GM12892 (cell line): Measurements from ENCODE around the gene NTN5.
A peak's percentile ranks its signal among the peaks of the same experiment; 100 is the strongest.
"Not testable (repeated sequence)": the region's sequence is repeated elsewhere in the genome, so short reads cannot be mapped to it uniquely, and the experiment has no call there.

Source experiments
- DNase-seq: peaks from one replicate; pipeline ENCODE4 v3.0.0; 2011; ENCODE audit not compliant: insufficient read length
- FAIRE-seq: peaks from 2 replicates; lab custom pipeline; 2011; peaks lifted over from hg19 to GRCh38; lab: Jason Lieb, UNC
- POLR2A ChIP-seq: IDR thresholded peaks from 2 replicates; pipeline ENCODE4 v1.6.1; 2011; ENCODE audit warnings: low read depth, low read length, control low read depth
- POLR2AphosphoS5 ChIP-seq: IDR thresholded peaks from 2 replicates; pipeline ENCODE4 v1.6.1; 2011; ENCODE audit warnings: low read depth, low read length, control low read depth
- TAF1 ChIP-seq: IDR thresholded peaks from 2 replicates; pipeline ENCODE4 v1.6.1; 2011; ENCODE audit warnings: low read depth, mild to moderate bottlenecking, control low read depth, low read length, borderline replicate concordance

NTN5 gene

DNA sequence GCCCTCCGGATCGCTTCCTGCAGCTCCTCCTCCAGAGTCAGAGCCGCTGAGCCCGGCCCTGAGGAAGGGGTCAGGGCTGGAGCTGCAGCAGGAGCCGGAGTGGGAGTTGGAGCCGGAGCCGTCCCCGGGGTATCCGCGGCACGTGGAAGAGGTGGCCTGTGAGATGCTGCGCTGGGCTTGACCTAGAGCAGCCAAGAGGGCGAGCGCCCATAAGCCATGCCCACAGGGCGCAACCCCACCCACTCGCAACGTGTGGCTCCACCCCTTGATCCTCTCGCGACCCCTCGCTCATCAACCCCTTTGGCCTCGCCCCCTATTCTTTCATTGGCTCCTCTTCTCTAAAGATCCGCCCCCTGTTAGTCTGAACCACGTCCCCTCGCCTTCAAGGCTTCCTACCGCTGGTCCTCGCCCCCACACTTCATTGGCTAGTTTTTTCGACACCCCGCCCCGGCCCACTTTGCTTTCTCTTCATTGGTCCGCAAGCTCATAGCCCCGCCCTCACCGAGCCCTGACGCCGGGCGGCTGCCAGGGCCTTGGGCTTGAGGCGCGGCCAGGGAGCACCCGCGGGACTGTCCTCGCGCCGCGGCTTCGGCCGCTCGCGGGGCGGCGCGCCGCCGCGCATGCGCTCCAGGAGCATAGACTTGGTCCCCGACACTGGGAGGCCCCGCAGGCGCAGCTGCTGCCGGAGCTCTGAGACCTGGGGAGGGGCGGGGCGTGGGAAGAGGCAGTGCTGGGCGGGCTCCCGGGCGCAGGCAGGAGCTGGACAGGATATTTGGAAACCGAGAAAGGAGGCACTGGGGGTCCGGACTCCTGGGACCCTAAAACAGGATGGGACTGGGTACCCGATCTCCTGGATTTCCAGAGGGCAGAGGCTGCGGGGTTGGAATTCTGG is 41.3 kb upstream of the NTN5 start:
- TF ChIP-seq TAF1: no peak
- peak; percentile 29; the same call in 1 of the 2 replicates for TF ChIP-seq POLR2A
- no peak for TF ChIP-seq POLR2AphosphoS5
- DNase-seq: peak; percentile 99
- peak; percentile 99 for FAIRE-seq

DNA sequence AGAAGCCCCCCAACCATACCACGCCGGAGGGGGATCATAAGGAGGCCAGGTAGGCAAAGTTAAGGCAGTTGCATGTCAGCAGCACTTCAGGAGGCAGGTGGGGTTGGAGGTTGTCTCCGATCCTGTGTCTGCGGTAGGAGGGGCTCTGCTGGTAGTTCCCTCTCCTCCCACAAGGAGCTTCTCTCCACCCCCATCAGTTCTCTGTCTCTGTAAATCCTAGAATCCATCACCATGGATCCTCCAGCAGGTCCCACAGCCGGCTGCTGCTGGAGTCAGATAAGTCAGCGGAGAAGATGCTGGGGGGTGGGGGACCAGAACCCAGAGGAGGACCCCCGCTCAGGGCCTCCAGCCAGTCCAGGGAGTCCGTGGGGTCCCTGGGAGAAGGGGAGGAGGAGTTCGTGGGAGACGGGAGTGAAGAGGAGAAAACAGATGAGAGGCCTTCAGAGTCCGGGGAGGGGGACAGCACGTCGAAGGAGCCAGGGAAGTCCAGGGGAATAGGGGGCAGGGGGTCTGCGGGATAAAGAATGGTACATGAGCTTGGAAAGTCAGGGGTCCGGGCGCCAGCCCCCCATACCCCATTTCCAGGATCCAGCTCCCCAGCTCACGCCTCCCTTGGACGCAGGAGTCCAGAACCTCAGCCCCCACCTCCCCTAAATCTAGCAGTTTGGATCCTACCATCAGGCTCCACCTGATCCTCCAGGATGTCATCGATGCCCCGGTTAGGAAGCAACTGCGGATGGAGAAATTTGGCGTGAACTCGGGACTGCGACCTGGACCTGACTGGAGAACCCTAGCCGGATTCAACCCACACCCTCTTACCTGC is 40.4 kb upstream of the NTN5 start:
- FAIRE-seq (no peak), DNase-seq (no peak)
- TF ChIP-seq TAF1: no peak
- no peak for TF ChIP-seq POLR2AphosphoS5
- no peak for TF ChIP-seq POLR2A

- DNase-seq (no peak), FAIRE-seq (no peak)
- TF ChIP-seq TAF1: no peak
- no peak for TF ChIP-seq POLR2AphosphoS5
- TF ChIP-seq POLR2A: no peak
These were observed 38.4 kb upstream of the NTN5 start for GRCh38 chr19:48711106-48711662.

DNA sequence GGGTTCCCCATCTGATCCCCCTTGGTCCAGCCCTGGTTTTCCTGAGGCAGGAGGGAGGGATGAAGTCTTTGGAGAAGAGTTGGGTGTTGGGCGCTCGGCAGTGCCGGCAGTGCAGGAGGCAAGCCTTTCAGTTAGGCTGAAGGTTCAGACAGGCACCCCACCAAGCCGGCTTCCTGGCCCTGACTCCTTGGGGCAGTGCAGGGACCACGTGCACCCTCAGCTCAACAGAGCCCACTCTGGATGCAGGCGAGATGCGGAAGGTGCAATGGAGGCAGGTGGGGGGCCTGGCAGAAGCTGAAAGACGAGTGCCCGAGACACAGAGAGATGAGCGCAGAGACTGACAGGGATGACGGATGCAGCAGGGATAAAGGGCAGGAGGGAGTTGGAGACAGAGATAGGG is 35.7 kb upstream of the NTN5 start:
- no peak for DNase-seq
- no peak for TF ChIP-seq TAF1
- no peak for TF ChIP-seq POLR2AphosphoS5
- TF ChIP-seq POLR2A: no peak
- no peak for FAIRE-seq

- DNase-seq: no peak
- FAIRE-seq: no peak
- TF ChIP-seq POLR2A (no peak), POLR2AphosphoS5 (no peak), TAF1 (no peak)
These were observed 32.6 kb upstream of the NTN5 start for GRCh38 chr19:48705431-48705830.

- no peak for DNase-seq
- FAIRE-seq: no peak
- TF ChIP-seq TAF1 (no peak), POLR2A (no peak), POLR2AphosphoS5 (no peak)
These were observed 30.5 kb upstream of the NTN5 start for GRCh38 chr19:48703316-48703715.

- DNase-seq (no peak), FAIRE-seq (no peak)
- TF ChIP-seq TAF1: no peak
- TF ChIP-seq POLR2A: no peak
- TF ChIP-seq POLR2AphosphoS5: no peak
These were observed 29.9 kb upstream of the NTN5 start for GRCh38 chr19:48702701-48703100.

DNA sequence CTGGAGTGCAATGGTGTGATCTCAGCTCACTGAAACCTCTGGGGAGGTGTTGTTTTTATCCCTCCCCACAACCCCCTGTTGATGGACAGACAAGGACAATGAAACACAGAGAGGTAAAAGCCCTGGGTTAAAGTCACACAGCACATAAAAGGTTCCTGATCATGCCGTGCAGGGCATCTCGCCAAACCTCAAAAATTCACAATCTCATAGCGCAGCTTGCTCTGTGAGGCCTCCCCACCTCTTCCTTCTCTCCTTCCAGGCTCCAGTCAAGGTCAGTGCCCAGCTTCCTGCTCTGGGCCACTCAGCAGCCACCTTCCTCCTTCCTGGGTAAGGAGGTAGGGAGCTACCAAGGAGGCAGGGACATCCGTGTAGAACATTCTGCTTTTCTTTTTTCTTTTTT is 25.2 kb upstream of the NTN5 start:
- DNase-seq (no peak), FAIRE-seq (no peak)
- TF ChIP-seq POLR2A (no peak), POLR2AphosphoS5 (no peak), TAF1 (no peak)

DNA sequence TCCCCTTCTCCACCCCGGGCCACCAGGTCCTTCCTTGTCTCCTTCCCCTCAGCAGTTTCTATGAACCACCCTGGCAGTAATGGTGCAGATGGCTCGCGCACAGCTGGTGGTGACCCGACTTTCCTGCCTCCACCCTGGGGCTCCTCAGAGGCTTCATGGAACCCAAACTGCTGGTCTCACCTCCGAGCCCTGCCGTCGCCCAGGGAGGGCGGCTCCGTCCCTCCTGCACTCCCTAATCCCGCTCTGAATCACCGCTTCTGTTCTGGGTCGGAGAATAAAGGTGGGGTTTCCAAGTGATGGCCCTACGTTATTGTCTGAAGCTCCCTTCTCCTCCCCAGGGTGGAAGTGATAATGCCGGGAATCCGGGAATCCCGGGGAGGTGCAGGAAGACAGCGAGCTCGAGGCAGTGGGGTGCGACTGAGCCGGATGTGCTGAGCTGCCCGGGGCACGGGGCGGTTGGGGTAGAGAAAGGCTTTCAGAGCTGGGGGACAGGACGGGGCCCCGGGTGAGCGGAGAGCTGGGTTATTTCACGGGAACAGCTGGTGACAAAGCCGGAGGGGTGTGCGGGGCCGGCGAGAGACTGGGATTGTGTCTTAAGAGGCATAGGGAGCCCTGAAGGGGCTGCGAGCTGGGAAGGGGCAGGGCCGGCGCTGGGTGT is 23.7 kb upstream of the NTN5 start:
- FAIRE-seq: no peak
- TF ChIP-seq POLR2AphosphoS5: no peak
- no peak for TF ChIP-seq POLR2A
- TF ChIP-seq TAF1: no peak
- no peak for DNase-seq

DNA sequence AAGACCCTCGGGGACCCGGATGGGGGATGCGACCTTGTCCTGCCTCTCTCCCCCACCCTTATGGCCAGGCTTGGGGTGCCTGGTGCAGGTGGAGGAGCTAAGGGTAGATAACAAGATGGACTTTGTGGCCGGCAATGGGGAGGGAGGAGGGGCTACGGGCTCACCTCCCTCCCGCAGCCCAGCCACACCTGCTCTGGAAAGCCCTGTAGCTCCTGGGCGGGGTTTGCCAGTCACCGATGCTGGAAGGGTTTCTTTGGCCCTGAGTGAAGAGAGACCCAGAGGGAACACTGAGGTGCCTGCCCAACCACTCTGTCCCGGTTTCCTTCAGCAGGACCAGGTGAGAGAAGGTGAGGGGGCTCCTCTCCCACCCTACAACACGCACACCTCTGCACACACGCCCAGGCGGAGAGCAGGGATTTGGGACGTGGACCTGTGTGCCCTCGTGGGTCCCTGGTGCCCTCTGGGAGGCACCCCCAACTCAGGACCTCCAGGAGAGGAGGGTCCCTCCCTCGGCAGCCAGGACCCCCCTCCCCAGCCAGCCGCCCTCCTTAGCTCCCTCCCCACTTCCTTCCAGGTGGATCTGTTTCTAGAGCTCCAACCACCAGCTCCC is 23.0 kb upstream of the NTN5 start, which contains the start of gene FUT2:
TSS of gene FUT2 (plus strand) at position 229 of the 610 bp plus-strand sequence. CDS start 6,986 bp downstream, outside the sequence.
- FAIRE-seq (no peak), DNase-seq (no peak)
- TF ChIP-seq TAF1 (no peak), POLR2AphosphoS5 (no peak), POLR2A (no peak)

DNA sequence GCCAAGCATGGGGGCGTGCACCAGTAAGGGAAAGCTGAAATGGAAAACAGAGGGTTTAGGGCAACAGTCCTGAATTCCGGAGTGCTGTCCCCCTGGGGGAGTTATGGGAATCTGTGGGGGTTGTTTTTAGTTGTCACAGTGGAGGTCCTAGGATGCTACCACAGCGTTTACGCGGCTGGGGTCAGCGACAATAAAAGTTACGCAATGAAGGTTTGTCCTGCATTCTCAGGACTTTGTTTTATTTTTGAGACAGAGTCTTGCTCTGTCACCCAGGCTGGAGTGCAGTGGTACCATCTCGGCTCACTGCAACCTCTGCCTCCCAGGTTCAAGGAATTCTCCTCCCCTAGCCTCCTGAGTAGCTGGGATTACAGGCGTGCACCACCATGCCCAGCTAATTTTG is 20.8 kb upstream of the NTN5 start:
- FAIRE-seq, DNase-seq: not testable (repeated sequence)
